GM12878 (cell line): ENCODE results near the gene HS3ST5.
"Not testable (repeated sequence)": the region's sequence is repeated elsewhere in the genome, so short reads cannot be mapped to it uniquely, and the experiment has no call there.

ENCODE experiments used
- BHLHE40 ChIP-seq, 2 experiments: fragments of 450-650 bp in 1 of 2; IDR thresholded peaks; 2 replicates each; pipeline ENCODE4 v1.6.1; 2011 to 2017; ENCODE audit warnings: low read depth in 2 of 2, borderline replicate concordance in 1 of 2, improper control_type of control experiment in 1 of 2, low read length in 1 of 2, mild to moderate bottlenecking in 1 of 2
- EZH2 ChIP-seq: IDR thresholded peaks from 2 replicates; pipeline ENCODE4 v1.6.1; 2012; ENCODE audit warnings: low read depth, mild to moderate bottlenecking, control low read depth, inconsistent platforms, low read length, borderline replicate concordance; ENCODE audit not compliant: control insufficient read depth
- TF ChIP-seq, protein P1 (sequence below), 3 experiments: IDR thresholded peaks in 2 of 3; conservative IDR thresholded peaks in 1 of 3; 2 replicates each; pipeline ENCODE4 v1.5.1; 2011; ENCODE audit warnings: low read depth in 3 of 3, low read length in 3 of 3, mild to moderate bottlenecking in 3 of 3, control low read depth in 2 of 3, moderate library complexity in 2 of 3, inconsistent platforms in 1 of 3, mixed read lengths in 1 of 3; ENCODE audit not compliant: control insufficient read depth in 2 of 3, insufficient read depth in 1 of 3; ENCODE audit errors: extremely low read depth in 1 of 3

DNA sequence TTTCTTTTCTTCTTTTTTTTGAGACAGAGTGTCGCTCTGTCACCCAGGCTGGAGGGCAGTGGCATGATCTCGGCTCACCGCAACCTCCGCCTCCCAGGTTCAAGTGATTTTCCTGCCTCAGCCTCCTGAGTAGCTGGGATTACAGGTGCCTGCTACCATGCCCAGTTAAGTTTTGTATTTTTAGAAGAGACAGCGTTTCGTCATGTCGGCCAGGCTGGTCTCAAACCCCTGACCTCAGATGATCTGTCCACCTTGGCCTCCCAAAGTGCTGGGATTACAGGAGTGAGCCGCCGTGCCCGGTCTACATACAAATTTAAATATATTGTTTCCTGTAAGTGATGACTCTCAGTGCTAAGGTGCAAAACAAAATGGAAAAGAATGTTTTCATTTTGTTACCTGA is 124.8 kb downstream of the HS3ST5 start:
- not testable (repeated sequence) for TF ChIP-seq EZH2; BHLHE40 (IDR thresholded peaks at IDR 0.05; ENCODE audit: borderline replicate concordance in 1 of 2, low read depth in 2 of 2, low read length in 1 of 2)
- TF ChIP-seq, protein P1, sequence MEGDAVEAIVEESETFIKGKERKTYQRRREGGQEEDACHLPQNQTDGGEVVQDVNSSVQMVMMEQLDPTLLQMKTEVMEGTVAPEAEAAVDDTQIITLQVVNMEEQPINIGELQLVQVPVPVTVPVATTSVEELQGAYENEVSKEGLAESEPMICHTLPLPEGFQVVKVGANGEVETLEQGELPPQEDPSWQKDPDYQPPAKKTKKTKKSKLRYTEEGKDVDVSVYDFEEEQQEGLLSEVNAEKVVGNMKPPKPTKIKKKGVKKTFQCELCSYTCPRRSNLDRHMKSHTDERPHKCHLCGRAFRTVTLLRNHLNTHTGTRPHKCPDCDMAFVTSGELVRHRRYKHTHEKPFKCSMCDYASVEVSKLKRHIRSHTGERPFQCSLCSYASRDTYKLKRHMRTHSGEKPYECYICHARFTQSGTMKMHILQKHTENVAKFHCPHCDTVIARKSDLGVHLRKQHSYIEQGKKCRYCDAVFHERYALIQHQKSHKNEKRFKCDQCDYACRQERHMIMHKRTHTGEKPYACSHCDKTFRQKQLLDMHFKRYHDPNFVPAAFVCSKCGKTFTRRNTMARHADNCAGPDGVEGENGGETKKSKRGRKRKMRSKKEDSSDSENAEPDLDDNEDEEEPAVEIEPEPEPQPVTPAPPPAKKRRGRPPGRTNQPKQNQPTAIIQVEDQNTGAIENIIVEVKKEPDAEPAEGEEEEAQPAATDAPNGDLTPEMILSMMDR (IDR thresholded peaks at IDR 0.05 in 2 of 3, conservative IDR thresholded peaks at IDR 0.05 in 1 of 3; ENCODE audit: control insufficient read depth in 2 of 3, extremely low read depth in 1 of 3, insufficient read depth in 1 of 3, low read depth in 3 of 3, low read length in 3 of 3): not testable (repeated sequence)
